Keratinocyte (primary cell): Measurements from ENCODE around the gene BCAS1. TPM values are rescaled to one million over a fixed set of nuclear protein-coding genes. Genes with fewer than 3 reads are reported as not detected.

Experiments used
- DNase-seq: peaks from one replicate; pipeline ENCODE4 v3.0.0-alpha.2; 2011; ENCODE audit warnings: low read depth, missing footprints, low spot score
- FAIRE-seq: peaks from 2 replicates; lab custom pipeline; 2011; peaks lifted over from hg19 to GRCh38; lab: Jason Lieb, UNC
- H2AFZ ChIP-seq: 2 replicates; pipeline ENCODE4 v1.6.0; 2012; ENCODE audit warnings: low read length, control low read depth, inconsistent platforms; ENCODE audit not compliant: control insufficient read depth
- H3K27ac ChIP-seq: 2 replicates; pipeline ENCODE4 v1.5.1; 2011; ENCODE audit warnings: low read length; ENCODE audit not compliant: control insufficient read depth, insufficient read depth
- H3K27me3 ChIP-seq: 3 replicates; pipeline ENCODE4 v1.6.0; 2011; ENCODE audit warnings: low read length; ENCODE audit not compliant: control insufficient read depth, insufficient read depth; ENCODE audit errors: extremely low read depth
- H3K36me3 ChIP-seq, 2 experiments: 2 replicates in 1 of 2; 3 replicates in 1 of 2; pipeline ENCODE4 v1.5.1; 2011; ENCODE audit warnings: low read length in 2 of 2, mild to moderate bottlenecking in 1 of 2; ENCODE audit not compliant: control insufficient read depth in 2 of 2, insufficient read depth in 2 of 2; ENCODE audit errors: extremely low read depth in 1 of 2
- H3K4me1 ChIP-seq: 3 replicates; pipeline ENCODE4 v1.5.1; 2011; ENCODE audit warnings: low read length; ENCODE audit not compliant: control insufficient read depth, insufficient read depth; ENCODE audit errors: extremely low read depth
- H3K4me2 ChIP-seq: 3 replicates; pipeline ENCODE4 v1.6.0; 2011; ENCODE audit warnings: low read depth, low read length; ENCODE audit not compliant: control insufficient read depth, insufficient read depth; ENCODE audit errors: extremely low read depth
- H3K4me3 ChIP-seq, 3 experiments: fragments of 200-600 bp in 1 of 3; sonication (generic) in 1 of 3; 2 replicates in 2 of 3; 3 replicates in 1 of 3; pipeline ENCODE4 v1.5.1; 2011 to 2016; ENCODE audit warnings: low read length in 3 of 3, mild to moderate bottlenecking in 3 of 3, control low read depth in 2 of 3, inconsistent platforms in 1 of 3, low read depth in 1 of 3, mixed read lengths in 1 of 3, mixed run types in 1 of 3, moderate library complexity in 1 of 3; ENCODE audit not compliant: control insufficient read depth in 2 of 3, insufficient read depth in 2 of 3; ENCODE audit errors: extremely low read depth in 1 of 3
- H3K79me2 ChIP-seq: 2 replicates; pipeline ENCODE4 v1.6.0; 2012; ENCODE audit warnings: low read length; ENCODE audit not compliant: control insufficient read depth, insufficient read depth
- H3K9ac ChIP-seq: 3 replicates; pipeline ENCODE4 v1.6.0; 2011; ENCODE audit warnings: low read length; ENCODE audit not compliant: control insufficient read depth, insufficient read depth; ENCODE audit errors: extremely low read depth
- H3K9me1 ChIP-seq: 3 replicates; pipeline ENCODE4 v1.6.0; 2011; ENCODE audit warnings: low read length; ENCODE audit not compliant: control insufficient read depth, insufficient read depth; ENCODE audit errors: extremely low read depth
- H3K9me3 ChIP-seq: 2 replicates; pipeline ENCODE4 v1.5.1; 2012; ENCODE audit warnings: low read depth, low read length; ENCODE audit not compliant: control insufficient read depth
- H4K20me1 ChIP-seq: 3 replicates; pipeline ENCODE4 v1.6.0; 2011; ENCODE audit warnings: low read length; ENCODE audit not compliant: control insufficient read depth, insufficient read depth; ENCODE audit errors: extremely low read depth
- CTCF ChIP-seq, 3 experiments: IDR thresholded peaks in 1 of 3; conservative IDR thresholded peaks in 1 of 3; optimal IDR thresholded peaks in 1 of 3; 2 replicates in 2 of 3; 3 replicates in 1 of 3; pipeline versions ENCODE3 to v1.5.1; 2011; ENCODE audit warnings: low read length in 3 of 3, mild to moderate bottlenecking in 3 of 3, moderate library complexity in 2 of 3, control low read depth in 1 of 3, inconsistent platforms in 1 of 3; ENCODE audit not compliant: insufficient read depth in 2 of 3; ENCODE audit errors: extremely low read depth in 1 of 3
- EZH2 ChIP-seq: IDR thresholded peaks from one replicate; pipeline ENCODE4 v1.6.1; 2012; ENCODE audit warnings: inconsistent platforms, mild to moderate bottlenecking, low read length, moderate library complexity
- dilution Hi-C: fragments of 300-500 bp; cut with MboI; formaldehyde crosslinking; loops from one replicate; pipeline ENCODE4 v1.7.0; 2020; ENCODE audit warnings: low sequenced_read_pairs; ENCODE audit not compliant: extremely low pct_ligation_motif_present
- polyA plus RNA-seq, 5 experiments: library from polyadenylated mRNA; depleted of rRNA in 3 of 5; stranded (reverse) in 3 of 5; stranded (forward) in 1 of 5; unstranded in 1 of 5; fragments of >200 nt; gene quantifications; 1 replicate in 1 of 5; 2 replicates in 3 of 5; 3 replicates in 1 of 5; pipeline versions ENCODE4 v1.2.1 to v1.2.3, GENCODE V29; 2011 to 2012; ENCODE audit warnings: missing spikeins in 2 of 5, low read depth in 1 of 5, low replicate concordance in 1 of 5

BCAS1 gene
- polyA plus RNA-seq, 1 donor (not counting 4 experiments of a cell fraction or from before 2014, with no cell fraction given), result not detected

GRCh38 chr20:53985150-53985518, 85.3 kb downstream of the BCAS1 start:
- H3K27ac ChIP-seq, result no peak overlapping the region
- H3K36me3 ChIP-seq, result no peaks in the 10 kb centered on the region
- TF ChIP-seq EZH2 (no peak), CTCF (optimal IDR thresholded peaks at IDR 0.05 in 1 of 3, IDR thresholded peaks at IDR 0.05 in 1 of 3, conservative IDR thresholded peaks at IDR 0.05 in 1 of 3; ENCODE audit: extremely low read depth in 1 of 3, insufficient read depth in 2 of 3, low read length in 3 of 3) (no peak)

GRCh38 chr20:53984356-53985149, 85.8 kb downstream of the BCAS1 start:
- no peaks in the 10 kb centered on the region for H3K79me2 ChIP-seq
- DNase-seq (no peak), FAIRE-seq (no peak)
- H3K27me3 ChIP-seq, result peaks cover 3% of the 10 kb centered on the region
- no peaks in the 10 kb centered on the region for H3K9me3 ChIP-seq
- H3K36me3 ChIP-seq, result no peaks in the 10 kb centered on the region
- H4K20me1 ChIP-seq, result no peaks in the 10 kb centered on the region
- H3K27ac ChIP-seq, result no peak overlapping the region
- H3K9me1 ChIP-seq, result no peaks in the 10 kb centered on the region
- no peaks in the 10 kb centered on the region for H3K4me1 ChIP-seq
- dilution Hi-C loops, result no loop called here
- H3K4me2 ChIP-seq, result no peak overlapping the region
- H3K4me3 ChIP-seq, result no peak overlapping the region
- no peak for TF ChIP-seq CTCF (optimal IDR thresholded peaks at IDR 0.05 in 1 of 3, IDR thresholded peaks at IDR 0.05 in 1 of 3, conservative IDR thresholded peaks at IDR 0.05 in 1 of 3; ENCODE audit: extremely low read depth in 1 of 3, insufficient read depth in 2 of 3, low read length in 3 of 3)
- no peak for TF ChIP-seq EZH2
- H2AFZ ChIP-seq, result no peak overlapping the region
- H3K9ac ChIP-seq, result no peak overlapping the region

More at GRCh38 chr20:53985150-53985518, 85.3 kb downstream of the BCAS1 start:
- H2AFZ ChIP-seq, result no peak overlapping the region
- no peak overlapping the region for H3K4me3 ChIP-seq
- H3K9ac ChIP-seq, result no peak overlapping the region
- no peak overlapping the region for H3K4me2 ChIP-seq
- no peaks in the 10 kb centered on the region for H3K79me2 ChIP-seq
- no peak for FAIRE-seq
- no peak for DNase-seq
- H3K27me3 ChIP-seq, result peaks cover 3% of the 10 kb centered on the region
- dilution Hi-C loops, result no loop called here
- H4K20me1 ChIP-seq, result no peaks in the 10 kb centered on the region
- H3K9me3 ChIP-seq, result no peaks in the 10 kb centered on the region
- H3K4me1 ChIP-seq, result no peaks in the 10 kb centered on the region
- H3K9me1 ChIP-seq, result no peaks in the 10 kb centered on the region
